Measurements from ENCODE around the gene ERO1B.
A peak's percentile ranks its signal among the peaks of the same experiment; 100 is the strongest.

Gene ERO1B

GRCh38 chr1:236289492-236290131 lies 7.9 kb upstream of the ERO1B start:
- H3K4me3 ChIP-seq (ENCODE audit: low read depth, low read length): no peak overlapping the region
- no peak for DNase-seq (ENCODE audit: low read depth)
- TF ChIP-seq CTCF (IDR thresholded peaks at IDR 0.05; ENCODE audit: low read depth, low read length) (no peak), POLR2A (IDR thresholded peaks at IDR 0.05; ENCODE audit: extremely low read depth, insufficient read length) (no peak), MYC (IDR thresholded peaks at IDR 0.05; ENCODE audit: low read depth, low read length) (no peak), MAX (IDR thresholded peaks at IDR 0.05; ENCODE audit: low read depth, low read length) (no peak)

GRCh38 chr1:236288620-236288976 lies 6.8 kb upstream of the ERO1B start:
- no peak overlapping the region for H3K4me3 ChIP-seq (ENCODE audit: low read depth, low read length)
- DNase-seq (ENCODE audit: low read depth): no peak
- no peak for TF ChIP-seq MAX (IDR thresholded peaks at IDR 0.05; ENCODE audit: low read depth, low read length)
- TF ChIP-seq MYC (IDR thresholded peaks at IDR 0.05; ENCODE audit: low read depth, low read length): no peak
- no peak for TF ChIP-seq CTCF (IDR thresholded peaks at IDR 0.05; ENCODE audit: low read depth, low read length)
- TF ChIP-seq POLR2A (IDR thresholded peaks at IDR 0.05; ENCODE audit: extremely low read depth, insufficient read length): no peak

GRCh38 chr1:236287757-236288619 lies 6.2 kb upstream of the ERO1B start:
- peak; percentile 68 for DNase-seq (ENCODE audit: low read depth)
- no peak overlapping the region for H3K4me3 ChIP-seq (ENCODE audit: low read depth, low read length)
- no peak for TF ChIP-seq CTCF (IDR thresholded peaks at IDR 0.05; ENCODE audit: low read depth, low read length)
- TF ChIP-seq POLR2A (IDR thresholded peaks at IDR 0.05; ENCODE audit: extremely low read depth, insufficient read length): no peak
- TF ChIP-seq MAX (IDR thresholded peaks at IDR 0.05; ENCODE audit: low read depth, low read length): no peak
- no peak for TF ChIP-seq MYC (IDR thresholded peaks at IDR 0.05; ENCODE audit: low read depth, low read length)

GRCh38 chr1:236287356-236287755 lies 5.6 kb upstream of the ERO1B start:
- H3K4me3 ChIP-seq (ENCODE audit: low read depth, low read length): no peak overlapping the region
- no peak for DNase-seq (ENCODE audit: low read depth)
- TF ChIP-seq POLR2A (IDR thresholded peaks at IDR 0.05; ENCODE audit: extremely low read depth, insufficient read length): no peak
- TF ChIP-seq MAX (IDR thresholded peaks at IDR 0.05; ENCODE audit: low read depth, low read length): no peak
- no peak for TF ChIP-seq MYC (IDR thresholded peaks at IDR 0.05; ENCODE audit: low read depth, low read length)
- TF ChIP-seq CTCF (IDR thresholded peaks at IDR 0.05; ENCODE audit: low read depth, low read length): no peak

- TF ChIP-seq MAX (IDR thresholded peaks at IDR 0.05; ENCODE audit: low read depth, low read length) (0 out of 2 replicates have a peak, but pooled peaks have one; percentile 22), MYC (IDR thresholded peaks at IDR 0.05; ENCODE audit: low read depth, low read length) (peak; percentile 49), POLR2A (IDR thresholded peaks at IDR 0.05; ENCODE audit: extremely low read depth, insufficient read length) (no peak)
- DNase-seq (ENCODE audit: low read depth): peak; percentile 48
- H3K4me3 ChIP-seq (ENCODE audit: low read depth, low read length): no peak overlapping the region
Measured at GRCh38 chr1:236284291-236284721, 2.5 kb upstream of the ERO1B start.

GRCh38 chr1:236282719-236283118 lies 961 bp upstream of the ERO1B start:
- no peak for TF ChIP-seq CTCF (IDR thresholded peaks at IDR 0.05; ENCODE audit: low read depth, low read length)
- TF ChIP-seq POLR2A (IDR thresholded peaks at IDR 0.05; ENCODE audit: extremely low read depth, insufficient read length): no peak
- no peak; the same call in 1 of the 2 replicates for TF ChIP-seq MYC (IDR thresholded peaks at IDR 0.05; ENCODE audit: low read depth, low read length)
- no peak for TF ChIP-seq MAX (IDR thresholded peaks at IDR 0.05; ENCODE audit: low read depth, low read length)
- H3K4me3 ChIP-seq (ENCODE audit: low read depth, low read length): peak overlapping the region; percentile 75
- DNase-seq (ENCODE audit: low read depth): no peak
